DND-41 (cell line): ENCODE results near the gene DRC7.

ENCODE experiments used
- ATAC-seq: fragments of 200-7000 bp; cut with Tn5 transposase; 3 replicates; pipeline ENCODE4 v1.9.1; 2021; ENCODE audit warnings: low read depth; ENCODE audit not compliant: insufficient read depth
- DNase-seq: peaks from one replicate; pipeline ENCODE4 v3.0.0-alpha.2; 2020
- H2AFZ ChIP-seq: 2 replicates; pipeline ENCODE4 v1.6.0; 2012; ENCODE audit warnings: low read depth, low read length
- H3K27ac ChIP-seq: 2 replicates; pipeline ENCODE4 v1.5.1; 2012; ENCODE audit warnings: low read length, inconsistent platforms
- H3K27me3 ChIP-seq: fragments of 200-600 bp; sonication (generic); 2 replicates; pipeline ENCODE4 v1.6.0; 2012; ENCODE audit warnings: low read length, mild to moderate bottlenecking, inconsistent platforms; ENCODE audit not compliant: insufficient read depth, poor library complexity
- H3K36me3 ChIP-seq: 2 replicates; pipeline ENCODE4 v1.5.1; 2012; ENCODE audit warnings: low read length, inconsistent platforms; ENCODE audit not compliant: insufficient read depth
- H3K4me1 ChIP-seq: 2 replicates; pipeline ENCODE4 v1.5.1; 2012; ENCODE audit warnings: mild to moderate bottlenecking, low read length; ENCODE audit not compliant: insufficient read depth
- H3K4me2 ChIP-seq: 2 replicates; pipeline ENCODE4 v1.6.0; 2012; ENCODE audit warnings: mild to moderate bottlenecking, moderate library complexity, low read length, inconsistent platforms; ENCODE audit not compliant: insufficient read depth
- H3K4me3 ChIP-seq, 2 experiments: fragments of 200-600 bp in 1 of 2; shearing (Covaris generic) in 1 of 2; 2 replicates each; pipeline ENCODE4 v1.5.1; 2012 to 2016; ENCODE audit warnings: inconsistent platforms in 2 of 2, low read length in 2 of 2, mild to moderate bottlenecking in 2 of 2, low read depth in 1 of 2, moderate library complexity in 1 of 2
- H3K79me2 ChIP-seq: 2 replicates; pipeline ENCODE4 v1.6.0; 2012; ENCODE audit warnings: low read length, inconsistent platforms; ENCODE audit not compliant: insufficient read depth
- H3K9ac ChIP-seq: 2 replicates; pipeline ENCODE4 v1.6.0; 2012; ENCODE audit warnings: low read depth, mild to moderate bottlenecking, inconsistent platforms, low read length, moderate library complexity
- H3K9me3 ChIP-seq: 2 replicates; pipeline ENCODE4 v1.5.1; 2012; ENCODE audit warnings: low read length, moderate library complexity, mild to moderate bottlenecking, inconsistent platforms; ENCODE audit not compliant: insufficient read depth, severe bottlenecking
- H4K20me1 ChIP-seq: 2 replicates; pipeline ENCODE4 v1.6.0; 2012; ENCODE audit warnings: low read length; ENCODE audit not compliant: insufficient read depth
- CTCF ChIP-seq: IDR thresholded peaks from 2 replicates; pipeline ENCODE4 v1.5.1; 2012; ENCODE audit warnings: borderline replicate concordance, low read length, moderate library complexity, mild to moderate bottlenecking; ENCODE audit not compliant: poor library complexity, severe bottlenecking; ENCODE audit errors: extremely low read depth
- EZH2 ChIP-seq: IDR thresholded peaks from 3 replicates; pipeline ENCODE4 v1.6.1; 2012; ENCODE audit warnings: borderline replicate concordance, low read depth, mild to moderate bottlenecking, moderate library complexity, low read length, inconsistent platforms; ENCODE audit not compliant: severe bottlenecking

DRC7 gene

DNA sequence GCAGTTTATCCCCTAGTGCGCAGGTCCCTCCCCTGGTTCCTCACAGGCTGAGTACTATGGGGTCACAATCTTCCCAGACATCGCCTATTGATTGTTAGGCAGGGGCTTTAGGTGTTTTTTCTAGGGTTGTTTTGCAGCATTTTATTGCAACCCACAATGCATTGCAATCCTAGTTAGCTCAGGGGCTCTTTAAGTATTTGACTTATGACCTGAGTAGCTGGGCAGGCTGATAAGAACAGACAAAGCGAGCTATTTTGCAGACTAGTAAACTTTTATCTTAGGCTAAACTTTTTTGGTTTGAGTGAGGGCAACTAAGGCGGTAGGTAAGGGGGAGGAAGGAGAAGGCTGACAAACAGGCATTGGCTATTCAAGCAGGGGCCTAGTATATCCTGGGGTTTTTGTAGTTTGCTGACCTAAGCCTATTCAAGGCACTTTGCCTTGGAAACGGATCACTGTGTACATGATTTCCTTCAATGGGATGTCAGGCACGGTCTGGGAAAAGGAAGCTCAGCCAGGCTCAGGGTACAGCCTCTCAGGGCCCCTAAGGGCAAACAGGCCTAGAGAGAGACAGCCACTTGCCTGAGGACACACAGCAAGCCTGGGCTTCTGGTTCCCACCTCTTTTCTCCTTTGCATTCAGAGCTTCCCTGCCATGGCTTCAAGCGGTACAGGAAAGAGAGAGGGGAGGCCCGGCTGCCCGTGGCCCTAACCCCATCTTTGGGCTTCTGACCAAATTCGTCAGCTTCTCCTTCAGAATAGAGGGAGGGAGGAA lies 6.4 kb downstream of the DRC7 start:
- Histone ChIP-seq H3K27me3 (no peaks in the 10 kb centered on the region), H3K4me1 (no peaks in the 10 kb centered on the region), H3K79me2 (no peaks in the 10 kb centered on the region), H3K9ac (no peak overlapping the region), H3K27ac (no peak overlapping the region), H4K20me1 (no peaks in the 10 kb centered on the region), H3K36me3 (no peaks in the 10 kb centered on the region), H3K4me2 (no peak overlapping the region), H2AFZ (peak overlapping the region; percentile 5; the same call in 1 of the 2 replicates), H3K4me3 (no peak overlapping the region), H3K9me3 (no peaks in the 10 kb centered on the region)
- no peak for DNase-seq
- ATAC-seq: no peak
- TF ChIP-seq EZH2 (no peak), CTCF (no peak)

- ATAC-seq: no peak
- Histone ChIP-seq H3K4me3 (no peak overlapping the region), H2AFZ (no peak overlapping the region), H3K4me1 (no peaks in the 10 kb centered on the region), H3K79me2 (no peaks in the 10 kb centered on the region), H3K9ac (no peak overlapping the region), H3K27me3 (no peaks in the 10 kb centered on the region), H3K36me3 (no peaks in the 10 kb centered on the region), H3K4me2 (no peak overlapping the region), H3K27ac (no peak overlapping the region), H4K20me1 (no peaks in the 10 kb centered on the region), H3K9me3 (no peaks in the 10 kb centered on the region)
- DNase-seq: no peak
- TF ChIP-seq EZH2: no peak
- TF ChIP-seq CTCF: no peak
These were observed 7.3 kb downstream of the DRC7 start for GRCh38 chr16:57701759-57702371.

DNA sequence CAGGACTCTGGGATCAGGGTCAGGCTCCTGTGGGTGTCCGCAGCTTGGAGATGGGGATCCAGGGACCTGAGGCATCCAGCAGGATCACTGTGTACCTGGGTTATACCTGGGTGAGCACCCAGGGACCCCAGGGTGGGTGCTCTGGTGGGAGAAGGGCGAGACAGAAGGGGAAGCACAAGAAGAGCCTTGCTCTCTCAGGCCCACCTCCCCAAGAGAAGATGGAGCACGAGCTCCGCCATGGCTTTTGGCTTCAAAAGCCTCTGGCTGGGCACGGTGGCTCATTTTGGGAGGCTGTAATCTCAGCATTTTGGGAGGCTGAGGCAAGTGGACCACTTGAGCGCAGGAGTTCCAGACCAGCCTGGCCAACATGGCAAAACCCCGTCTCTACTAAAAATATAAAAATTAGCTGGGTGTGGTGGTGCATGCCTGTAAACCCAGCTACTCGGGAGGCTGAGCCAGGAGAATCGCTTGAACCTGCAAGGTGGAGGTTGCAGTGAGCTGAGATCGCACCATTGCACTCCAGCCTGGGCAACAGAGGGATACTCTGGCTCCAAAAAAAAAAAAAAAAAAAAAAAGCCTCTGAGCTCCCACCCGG lies 8.9 kb downstream of the DRC7 start:
- no peak overlapping the region for H3K4me2 ChIP-seq
- H3K27me3 ChIP-seq: no peaks in the 10 kb centered on the region
- TF ChIP-seq CTCF (no peak), EZH2 (no peak)
- no peaks in the 10 kb centered on the region for H3K9me3 ChIP-seq
- DNase-seq (no peak), ATAC-seq (no peak)
- no peak overlapping the region for H3K27ac ChIP-seq
- no peaks in the 10 kb centered on the region for H3K4me1 ChIP-seq
- no peak overlapping the region for H3K9ac ChIP-seq
- no peak overlapping the region for H2AFZ ChIP-seq
- no peaks in the 10 kb centered on the region for H3K79me2 ChIP-seq
- no peak overlapping the region for H3K4me3 ChIP-seq
- no peaks in the 10 kb centered on the region for H3K36me3 ChIP-seq
- no peaks in the 10 kb centered on the region for H4K20me1 ChIP-seq
